Measurements from ENCODE around the gene BARX2.
A peak's percentile ranks its signal among the peaks of the same experiment; 100 is the strongest.
"Not testable (repeated sequence)": the region's sequence is repeated elsewhere in the genome, so short reads cannot be mapped to it uniquely, and the experiment has no call there.

BARX2 gene, protein sequence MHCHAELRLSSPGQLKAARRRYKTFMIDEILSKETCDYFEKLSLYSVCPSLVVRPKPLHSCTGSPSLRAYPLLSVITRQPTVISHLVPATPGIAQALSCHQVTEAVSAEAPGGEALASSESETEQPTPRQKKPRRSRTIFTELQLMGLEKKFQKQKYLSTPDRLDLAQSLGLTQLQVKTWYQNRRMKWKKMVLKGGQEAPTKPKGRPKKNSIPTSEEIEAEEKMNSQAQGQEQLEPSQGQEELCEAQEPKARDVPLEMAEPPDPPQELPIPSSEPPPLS

DNA sequence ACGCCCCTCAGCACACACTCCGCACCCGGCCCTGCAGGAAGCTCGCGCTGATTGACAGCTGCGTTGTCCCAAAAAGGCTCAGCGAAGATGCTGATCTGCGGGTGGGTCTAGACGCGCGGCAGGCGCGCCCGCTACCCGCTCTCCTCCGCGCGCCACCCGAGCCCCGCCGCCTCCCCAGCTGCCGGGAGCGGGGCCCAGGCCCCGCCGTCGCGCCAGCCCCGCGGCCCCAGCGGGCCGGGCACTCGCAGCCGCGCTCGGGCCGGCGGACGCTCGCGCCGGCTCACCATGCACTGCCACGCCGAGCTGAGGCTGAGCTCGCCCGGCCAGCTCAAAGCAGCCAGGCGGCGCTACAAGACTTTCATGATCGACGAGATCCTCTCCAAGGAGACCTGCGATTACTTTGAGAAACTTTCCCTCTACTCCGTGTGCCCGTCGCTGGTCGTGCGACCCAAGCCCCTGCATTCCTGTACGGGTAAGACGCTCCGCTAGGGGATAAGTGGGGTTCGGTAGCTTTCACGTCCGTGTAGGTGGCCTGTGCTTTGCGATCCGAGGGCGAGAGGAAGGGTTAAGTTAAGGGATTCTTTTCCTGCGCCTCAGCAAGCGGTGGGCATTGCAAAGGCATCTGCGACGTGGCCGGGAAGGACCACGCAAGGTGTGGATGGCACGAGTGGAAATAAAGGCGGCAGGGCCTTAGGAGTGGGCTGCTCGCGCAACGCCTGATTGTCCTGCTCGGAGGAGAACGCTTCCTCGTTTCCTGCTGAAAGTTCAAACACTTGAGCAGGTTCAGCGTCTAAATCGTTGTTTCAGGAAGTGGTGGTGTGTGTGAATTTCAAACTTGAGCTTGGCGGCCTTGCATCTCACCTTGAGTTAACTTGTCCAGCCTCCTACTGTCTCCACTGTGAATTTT is at the start of gene BARX2:
TSS of gene BARX2 (plus strand) at position 98 of the 907 bp plus-strand sequence. CDS start at position 286, 188 bp downstream.
- peak; percentile 41 to 60 for DNase-seq
- peaks cover 41% of the 10 kb centered on the region for H3K4me1 Mint-ChIP-seq
- peaks cover 90% of the 10 kb centered on the region for H3K27me3 Mint-ChIP-seq
- H3K27ac Mint-ChIP-seq, result no peak within 1 kb of the TSS
- H3K4me3 Mint-ChIP-seq, result peak within 1 kb of the TSS; percentile 78 to 79
- ATAC-seq, result peak; percentile 82
- no peaks in the 10 kb centered on the region for H3K9me3 Mint-ChIP-seq

DNA sequence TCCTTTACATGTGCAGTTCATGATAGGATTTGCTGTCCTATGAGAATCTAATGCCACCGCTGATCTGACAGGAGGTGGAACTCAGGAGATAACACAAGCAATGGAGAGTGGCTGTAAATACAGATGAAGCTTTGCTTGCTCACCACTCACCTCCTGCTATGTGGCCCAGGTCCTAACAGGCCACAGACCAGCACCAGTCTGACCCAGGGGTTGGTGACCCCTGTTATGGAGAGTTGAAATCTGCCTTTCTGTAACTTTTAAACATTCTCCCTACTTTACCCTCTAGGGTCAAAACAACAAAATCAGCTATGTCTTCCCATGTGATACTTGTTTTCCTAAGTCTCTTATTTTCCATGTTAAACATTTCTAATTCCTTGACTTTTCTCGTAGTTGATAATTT is 48.7 kb upstream of the BARX2 start:
- H3K27me3 Mint-ChIP-seq, result no peaks in the 10 kb centered on the region
- H3K9me3 Mint-ChIP-seq, result no peaks in the 10 kb centered on the region
- H3K27ac Mint-ChIP-seq, result no peak overlapping the region
- no peaks in the 10 kb centered on the region for H3K4me1 Mint-ChIP-seq
- no peak for ATAC-seq
- no peak overlapping the region for H3K4me3 Mint-ChIP-seq
- no peak for DNase-seq

DNA sequence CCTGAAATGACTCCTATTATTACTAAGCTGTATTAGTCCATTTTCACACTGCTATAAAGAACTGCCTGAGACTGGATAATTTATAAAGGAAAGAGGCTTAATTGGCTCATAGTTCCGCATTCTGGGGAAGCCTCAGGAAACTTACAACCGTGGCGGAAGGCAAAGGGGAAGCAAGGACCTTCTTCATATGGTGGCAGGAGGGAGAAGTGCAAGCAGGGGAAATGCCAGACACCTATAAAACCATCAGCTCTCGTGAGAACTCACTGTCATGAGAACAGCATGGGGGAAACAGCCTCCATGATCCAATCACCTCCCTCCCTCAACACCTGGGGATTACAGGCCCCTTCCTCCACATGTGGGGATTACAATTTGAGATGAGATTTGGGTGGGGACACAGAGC is 47.9 kb upstream of the BARX2 start:
- not testable (repeated sequence) for H3K9me3 Mint-ChIP-seq, H3K4me1 Mint-ChIP-seq, ATAC-seq, H3K27me3 Mint-ChIP-seq, DNase-seq, H3K4me3 Mint-ChIP-seq
- peak overlapping the region in 1 of 2 donors; percentile 61 for H3K27ac Mint-ChIP-seq

DNA sequence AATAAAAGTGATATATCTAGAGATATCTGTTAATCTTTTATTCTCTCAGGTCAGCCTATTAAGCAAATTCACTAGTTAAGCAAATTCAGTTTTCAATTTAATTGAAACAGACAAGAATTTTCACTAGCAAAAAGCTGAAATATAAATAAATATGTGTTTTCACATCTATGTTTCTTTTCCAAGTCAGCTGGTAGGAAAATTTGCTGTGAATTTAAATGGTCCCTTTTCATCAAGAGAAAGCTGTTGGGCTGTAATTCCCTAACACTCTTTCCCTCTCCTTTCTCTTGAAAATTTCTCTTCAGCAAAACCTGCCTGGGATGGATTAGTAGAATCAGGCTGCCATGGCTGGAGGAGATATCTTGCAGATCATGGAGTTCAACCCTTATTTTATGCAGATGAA is 46.9 kb upstream of the BARX2 start:
- no peak overlapping the region for H3K27ac Mint-ChIP-seq
- ATAC-seq, result no peak
- no peak for DNase-seq
- no peaks in the 10 kb centered on the region for H3K4me1 Mint-ChIP-seq
- no peaks in the 10 kb centered on the region for H3K9me3 Mint-ChIP-seq
- H3K27me3 Mint-ChIP-seq, result no peaks in the 10 kb centered on the region
- H3K4me3 Mint-ChIP-seq, result no peak overlapping the region

DNA sequence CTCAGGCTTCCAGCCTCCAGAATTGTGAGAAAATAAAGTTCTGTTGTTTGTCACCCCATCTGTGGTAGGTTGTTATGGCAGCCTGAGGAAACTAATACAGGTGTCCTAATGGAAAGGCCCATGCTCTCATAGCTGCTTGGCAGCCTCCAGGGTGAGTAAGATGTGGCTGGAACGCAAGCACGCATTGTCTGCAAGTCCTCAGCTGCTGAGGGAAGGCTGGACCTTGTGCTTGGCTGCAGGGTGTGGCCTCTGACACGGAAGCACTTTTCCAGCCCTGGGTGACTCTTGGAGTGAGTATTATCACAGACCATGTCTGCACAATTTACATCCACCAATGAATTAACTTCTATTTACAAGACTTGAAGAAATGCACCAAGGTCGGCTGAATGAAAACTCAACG is 44.4 kb upstream of the BARX2 start:
- no peaks in the 10 kb centered on the region for H3K9me3 Mint-ChIP-seq
- H3K27ac Mint-ChIP-seq, result no peak overlapping the region
- DNase-seq, result no peak
- H3K4me3 Mint-ChIP-seq, result no peak overlapping the region
- ATAC-seq, result no peak
- H3K27me3 Mint-ChIP-seq, result no peaks in the 10 kb centered on the region
- H3K4me1 Mint-ChIP-seq, result no peaks in the 10 kb centered on the region

DNA sequence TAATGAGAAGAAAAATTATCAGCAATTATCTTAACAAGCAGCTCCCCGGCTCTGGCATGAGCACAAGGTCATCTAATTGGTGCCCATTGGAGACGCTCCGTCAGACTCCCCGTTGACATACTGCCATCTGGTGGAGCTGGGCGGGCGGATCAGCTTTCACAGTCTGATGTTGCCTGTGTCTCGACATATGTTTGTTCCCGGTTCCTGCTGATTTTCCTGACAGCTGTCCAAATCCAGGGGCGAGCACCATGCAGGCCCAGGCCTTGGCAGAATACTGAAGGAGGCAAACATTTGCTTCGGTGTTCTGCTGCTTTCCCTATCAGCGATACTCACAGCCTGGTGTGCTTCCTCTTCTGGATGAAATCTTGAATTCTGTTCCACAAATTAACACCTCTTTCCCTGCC is 43.8 kb upstream of the BARX2 start:
- H3K4me3 Mint-ChIP-seq, result no peak overlapping the region

DNA sequence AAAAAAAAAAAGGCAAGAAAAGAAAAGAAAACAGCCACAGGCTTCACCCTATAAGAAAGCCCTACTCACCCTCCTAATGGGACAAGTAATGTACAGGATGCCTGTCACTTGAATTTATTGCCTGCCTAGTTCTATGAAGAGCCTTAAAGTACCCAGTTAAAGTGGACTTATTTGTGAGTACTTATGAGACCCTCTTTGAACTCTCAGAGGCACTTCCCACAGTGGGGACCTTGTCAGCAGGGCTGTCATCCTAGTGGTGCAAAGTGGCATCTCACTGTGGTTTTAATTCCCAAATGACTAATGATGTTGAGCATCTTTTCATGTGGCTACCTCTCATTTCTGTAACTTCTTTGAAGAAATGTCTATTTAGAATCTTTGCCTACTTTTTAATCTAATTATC is 41.8 kb upstream of the BARX2 start:
- Mint-ChIP-seq H3K27ac (no peak overlapping the region), H3K4me1 (no peaks in the 10 kb centered on the region), H3K4me3 (no peak overlapping the region), H3K9me3 (no peaks in the 10 kb centered on the region), H3K27me3 (no peaks in the 10 kb centered on the region)
- no peak for ATAC-seq
- DNase-seq, result no peak

More for the DNA sequence above, 43.8 kb upstream of the BARX2 start:
- Mint-ChIP-seq H3K27ac (no peak overlapping the region), H3K27me3 (no peaks in the 10 kb centered on the region), H3K9me3 (no peaks in the 10 kb centered on the region), H3K4me1 (no peaks in the 10 kb centered on the region)
- ATAC-seq, result peak; percentile 90
- peak; percentile 56 to 62 for DNase-seq

DNA sequence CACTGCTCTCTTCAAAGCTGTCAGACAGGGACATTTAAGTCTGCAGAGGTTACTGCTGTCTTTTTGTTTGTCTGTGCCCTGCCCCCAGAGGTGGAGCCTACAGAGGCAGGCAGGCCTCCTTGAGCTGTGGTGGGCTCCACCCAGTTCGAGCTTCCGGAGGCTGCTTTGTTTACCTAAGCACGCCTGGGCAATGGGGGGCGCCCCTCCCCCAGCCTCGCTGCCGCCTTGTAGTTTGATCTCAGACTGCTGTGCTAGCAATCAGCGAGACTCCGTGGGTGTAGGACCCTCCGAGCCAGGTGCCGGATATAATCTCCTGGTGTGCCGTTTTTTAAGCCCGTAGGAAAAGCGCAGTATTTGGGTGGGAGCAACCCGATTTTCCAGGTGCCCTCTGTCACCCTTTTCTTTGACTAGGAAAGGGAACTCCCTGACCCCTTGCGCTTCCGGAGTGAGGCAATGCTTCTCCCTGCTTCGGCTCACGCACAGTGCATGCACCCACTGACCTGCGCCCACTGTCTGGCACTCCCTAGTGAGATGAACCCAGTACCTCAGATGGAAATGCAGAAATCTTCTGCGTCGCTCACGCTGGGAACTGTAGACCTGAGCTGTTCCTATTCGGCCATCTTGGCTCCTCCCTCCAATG is 31.2 kb upstream of the BARX2 start:
- not testable (repeated sequence) for H3K27me3 Mint-ChIP-seq
- peak overlapping the region in 1 of 2 donors; percentile 44 for H3K4me3 Mint-ChIP-seq
- DNase-seq, result peak in 1 of 2 donors; percentile 10

DNA sequence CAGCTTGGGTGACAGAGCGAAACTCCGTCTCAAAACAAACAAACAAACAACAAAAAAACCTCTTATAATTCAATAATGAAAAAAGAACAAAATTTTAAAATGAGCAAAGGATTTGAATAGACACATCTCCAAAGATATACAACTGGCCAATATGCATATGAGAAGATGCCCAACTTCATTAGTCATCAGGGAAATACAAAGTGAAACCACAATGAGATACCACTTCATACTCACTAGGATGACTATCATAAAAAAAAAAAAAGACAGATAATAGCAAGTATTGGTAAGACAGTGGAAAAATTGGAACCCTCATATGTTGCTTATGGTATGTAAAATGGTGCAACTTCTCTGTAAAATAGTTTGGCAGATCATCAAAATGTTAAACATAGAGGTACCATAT is 28.7 kb upstream of the BARX2 start:
- H3K4me3 Mint-ChIP-seq, result no peak overlapping the region
- ATAC-seq (no peak), DNase-seq (no peak)
- H3K27me3 Mint-ChIP-seq, result no peaks in the 10 kb centered on the region
- no peaks in the 10 kb centered on the region for H3K4me1 Mint-ChIP-seq
- H3K27ac Mint-ChIP-seq, result peak overlapping the region in 1 of 2 donors; percentile 8
- peaks cover 7% of the 10 kb centered on the region in 2 donors for H3K9me3 Mint-ChIP-seq

More for the DNA sequence above, 31.2 kb upstream of the BARX2 start:
- ATAC-seq, H3K27ac Mint-ChIP-seq, H3K4me1 Mint-ChIP-seq, H3K9me3 Mint-ChIP-seq: not testable (repeated sequence)

DNA sequence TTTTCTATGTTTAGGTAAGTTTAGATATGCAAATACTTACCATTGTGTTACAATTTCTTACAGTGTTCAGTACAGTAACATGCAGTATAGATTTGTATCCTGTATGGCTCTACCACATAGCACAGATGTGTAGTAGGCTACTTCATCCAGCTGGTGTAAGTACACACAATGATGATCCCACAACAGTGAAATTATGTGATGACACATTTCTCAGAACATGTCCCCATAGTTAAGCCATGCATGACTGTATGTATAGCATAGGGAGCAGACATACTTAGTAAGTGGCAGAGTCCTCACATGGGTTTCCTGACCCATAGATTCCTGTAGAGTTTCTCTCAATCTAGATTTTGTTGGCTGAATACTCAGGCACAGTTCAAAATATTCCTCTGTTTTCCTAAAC is 26.8 kb upstream of the BARX2 start:
- DNase-seq (no peak), ATAC-seq (peak; percentile 54)
- Mint-ChIP-seq H3K27me3 (peaks cover 6% of the 10 kb centered on the region), H3K27ac (no peak overlapping the region), H3K9me3 (peaks cover 7% of the 10 kb centered on the region in 2 donors), H3K4me3 (no peak overlapping the region), H3K4me1 (no peaks in the 10 kb centered on the region)

DNA sequence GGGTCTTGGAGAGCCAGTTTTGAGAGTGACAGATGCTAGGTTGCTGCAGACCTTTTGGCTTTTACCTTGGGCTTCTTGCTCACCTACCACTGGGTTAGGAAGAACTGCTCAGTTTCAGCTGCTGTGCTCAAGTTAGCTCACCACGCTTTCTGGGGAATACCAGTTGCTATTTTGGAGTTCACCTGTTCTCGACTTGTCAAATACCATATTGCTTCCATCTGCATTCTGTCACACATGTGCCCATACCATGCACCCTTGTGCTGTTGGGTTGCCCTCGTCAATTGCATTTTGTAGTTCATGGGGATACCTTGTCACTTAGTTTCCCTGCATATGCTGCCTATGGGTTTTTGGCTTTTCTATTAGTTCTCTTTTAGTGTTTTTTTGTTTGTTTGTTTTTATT is 23.0 kb upstream of the BARX2 start:
- H3K9me3 Mint-ChIP-seq, result no peaks in the 10 kb centered on the region
- DNase-seq, result no peak

DNA sequence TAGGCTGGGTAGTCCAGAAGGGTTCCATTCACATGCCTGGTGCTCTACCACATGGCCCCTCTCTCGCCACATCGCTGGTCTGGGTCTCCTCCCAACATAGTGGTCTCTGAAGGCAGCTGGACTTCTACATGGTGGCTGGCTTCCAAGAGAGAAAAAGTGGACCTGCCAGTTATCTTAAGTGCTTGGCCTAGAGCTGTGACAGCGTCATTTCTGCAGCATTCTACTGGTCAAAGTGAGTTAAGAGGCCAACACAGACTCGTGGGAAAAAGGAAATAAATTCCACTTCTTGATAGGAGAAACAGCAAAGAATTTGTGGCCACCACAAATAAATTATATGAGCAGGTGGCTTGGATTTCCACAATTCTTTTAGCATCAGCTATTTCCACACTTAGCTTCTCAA is 21.0 kb upstream of the BARX2 start:
- ATAC-seq (no peak), DNase-seq (no peak)
- H3K27me3 Mint-ChIP-seq, result peaks cover 6% of the 10 kb centered on the region
- no peak overlapping the region for H3K4me3 Mint-ChIP-seq
- peaks cover 0 to 4% of the 10 kb centered on the region in 2 donors for H3K9me3 Mint-ChIP-seq
- H3K27ac Mint-ChIP-seq, result no peak overlapping the region
- no peaks in the 10 kb centered on the region for H3K4me1 Mint-ChIP-seq

More for the DNA sequence above, 23.0 kb upstream of the BARX2 start:
- no peak overlapping the region for H3K27ac Mint-ChIP-seq
- H3K4me3 Mint-ChIP-seq, result no peak overlapping the region
- ATAC-seq, result no peak
- no peaks in the 10 kb centered on the region for H3K4me1 Mint-ChIP-seq
- peaks cover 6% of the 10 kb centered on the region for H3K27me3 Mint-ChIP-seq

DNA sequence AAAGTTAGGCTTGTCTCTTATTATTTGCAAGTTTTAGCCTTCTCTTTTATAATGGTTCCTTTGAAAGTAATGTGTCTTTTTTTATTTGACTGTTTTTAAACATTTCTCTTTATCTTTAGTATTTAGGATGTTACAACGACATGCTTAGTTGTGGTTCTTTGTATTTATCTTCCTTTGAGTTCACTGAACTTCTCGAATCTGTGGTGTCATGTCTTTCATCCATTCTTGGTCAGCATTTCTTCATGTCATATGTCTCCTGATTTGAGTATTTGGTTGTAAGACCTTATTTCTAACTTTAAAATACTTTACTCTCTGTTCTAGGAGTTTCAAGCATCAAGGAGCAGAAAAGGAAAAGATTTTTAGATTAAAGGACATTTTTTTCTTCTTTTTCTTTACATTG is 15.9 kb upstream of the BARX2 start:
- no peaks in the 10 kb centered on the region for H3K4me1 Mint-ChIP-seq
- H3K9me3 Mint-ChIP-seq, result peaks cover 0 to 6% of the 10 kb centered on the region in 2 donors
- H3K4me3 Mint-ChIP-seq, result no peak overlapping the region
- H3K27me3 Mint-ChIP-seq, result no peaks in the 10 kb centered on the region
- no peak overlapping the region for H3K27ac Mint-ChIP-seq
- DNase-seq (no peak), ATAC-seq (no peak)

DNA sequence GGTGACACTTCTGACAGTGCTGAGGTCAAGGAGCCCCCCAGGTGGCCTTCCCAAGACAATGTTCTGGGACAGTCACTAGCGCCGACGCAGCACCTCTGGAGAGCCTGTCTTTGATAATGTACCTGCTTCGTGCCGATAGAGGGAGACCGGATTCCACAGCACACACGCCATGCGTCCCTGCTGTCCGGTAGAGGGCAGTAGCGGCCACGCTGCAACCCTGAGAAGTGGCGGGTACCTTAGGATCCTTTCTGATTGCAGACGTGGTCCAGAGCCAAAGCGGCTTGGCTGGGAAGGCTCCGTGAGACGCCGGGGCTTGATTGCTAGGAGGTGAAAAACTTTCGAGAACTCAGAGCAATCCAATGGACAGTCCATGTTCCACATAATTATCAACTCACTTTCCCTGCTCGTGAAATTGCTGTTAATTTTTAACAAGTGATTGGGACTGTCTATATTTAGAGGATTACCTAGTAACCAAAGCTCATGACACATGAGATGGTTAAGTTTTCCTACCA is 11.4 kb upstream of the BARX2 start:
- Mint-ChIP-seq H3K4me3 (no peak overlapping the region), H3K4me1 (no peaks in the 10 kb centered on the region), H3K27me3 (peaks cover 37% of the 10 kb centered on the region), H3K27ac (no peak overlapping the region), H3K9me3 (peaks cover 0 to 6% of the 10 kb centered on the region in 2 donors)
- ATAC-seq (peak; percentile 100), DNase-seq (peak; percentile 80 to 86)

DNA sequence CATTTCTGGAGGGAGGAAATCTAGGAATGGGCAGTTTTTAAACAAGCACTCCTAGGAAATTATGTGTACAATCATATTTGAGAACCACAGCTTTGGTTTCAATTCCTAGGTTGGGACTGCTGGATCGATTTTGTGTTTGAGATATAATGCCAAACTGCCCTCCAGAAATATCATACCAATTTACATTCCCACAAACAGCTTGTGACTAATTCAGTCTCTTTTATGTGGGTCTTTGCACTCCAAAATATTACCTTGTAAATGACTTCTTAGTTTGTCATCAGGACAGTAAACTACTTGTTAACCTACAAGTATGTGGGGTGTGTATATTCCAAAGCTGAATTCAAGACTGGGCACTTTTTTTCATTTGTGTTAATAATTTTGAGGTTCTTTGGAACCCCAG is 9.8 kb upstream of the BARX2 start:
- ATAC-seq, result no peak
- H3K9me3 Mint-ChIP-seq, result no peaks in the 10 kb centered on the region
- no peak for DNase-seq
- no peak overlapping the region for H3K4me3 Mint-ChIP-seq
- no peaks in the 10 kb centered on the region for H3K4me1 Mint-ChIP-seq
- H3K27ac Mint-ChIP-seq, result no peak overlapping the region
- peaks cover 54% of the 10 kb centered on the region for H3K27me3 Mint-ChIP-seq

Measured in stimulated activated naive CD8-positive, alpha-beta T cell treated with anti-CD3 and anti-CD28 coated beads, Interleukin-15, amount 100 ng/mL, for 72 hours (primary cell).